HG02678 (cell line): ENCODE measurements around the gene ZNF396.

Source experiments
- ATAC-seq: cut with Tn5 transposase; IDR thresholded peaks from one replicate; pipeline ENCODE4 v1.9.1; 2021; ENCODE audit warnings: mild to moderate bottlenecking, moderate library complexity; ENCODE audit not compliant: unreplicated experiment

ZNF396 gene

GRCh38 chr18:35343488-35343935, 33.6 kb downstream of the ZNF396 start:
- ATAC-seq, result no peak

- no peak for ATAC-seq
Observed at GRCh38 chr18:35337286-35337685, 39.9 kb downstream of the ZNF396 start.

- ATAC-seq, result no peak
Observed at GRCh38 chr18:35335866-35336265, 41.3 kb downstream of the ZNF396 start.

GRCh38 chr18:35334821-35335220, 42.3 kb downstream of the ZNF396 start:
- ATAC-seq, result no peak

GRCh38 chr18:35334212-35334611, 42.9 kb downstream of the ZNF396 start:
- ATAC-seq, result no peak

- no peak for ATAC-seq
Observed at GRCh38 chr18:35331367-35332087, 45.6 kb downstream of the ZNF396 start.

GRCh38 chr18:35328868-35329267, 48.3 kb downstream of the ZNF396 start:
- no peak for ATAC-seq

- ATAC-seq, result no peak
Observed at GRCh38 chr18:35326695-35327387, 50.3 kb downstream of the ZNF396 start.

- ATAC-seq, result no peak
Observed at GRCh38 chr18:35324926-35325655, 52.0 kb downstream of the ZNF396 start.

GRCh38 chr18:35322486-35323458, 54.4 kb downstream of the ZNF396 start:
- ATAC-seq, result no peak
